NCI-H2171 (cell line): ENCODE results near the gene PLCL2.

Experiments used
- DNase-seq: peaks from one replicate; lab custom pipeline; 2025; lab: John Stamatoyannopoulos, UW

Gene PLCL2

DNA sequence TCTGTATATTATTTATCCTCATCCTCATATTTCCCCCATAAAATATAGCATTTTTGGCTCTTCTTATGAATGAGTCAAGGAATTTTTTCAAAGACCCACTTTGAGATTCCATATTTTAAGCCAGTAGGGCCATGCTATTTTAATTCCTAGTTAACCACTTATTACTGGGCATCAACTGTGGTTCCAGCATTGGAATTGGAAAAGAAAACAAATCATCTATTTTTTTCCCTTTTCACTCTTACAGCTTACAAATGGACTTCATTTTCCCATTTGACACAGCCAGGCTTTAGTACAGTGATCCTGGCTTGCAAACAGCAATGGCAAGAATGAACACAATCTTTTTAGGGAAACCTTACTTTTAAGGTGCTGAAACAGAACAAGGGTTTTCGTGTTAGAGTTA lies 19.4 kb upstream of the PLCL2 start:
- DNase-seq: no peak

DNA sequence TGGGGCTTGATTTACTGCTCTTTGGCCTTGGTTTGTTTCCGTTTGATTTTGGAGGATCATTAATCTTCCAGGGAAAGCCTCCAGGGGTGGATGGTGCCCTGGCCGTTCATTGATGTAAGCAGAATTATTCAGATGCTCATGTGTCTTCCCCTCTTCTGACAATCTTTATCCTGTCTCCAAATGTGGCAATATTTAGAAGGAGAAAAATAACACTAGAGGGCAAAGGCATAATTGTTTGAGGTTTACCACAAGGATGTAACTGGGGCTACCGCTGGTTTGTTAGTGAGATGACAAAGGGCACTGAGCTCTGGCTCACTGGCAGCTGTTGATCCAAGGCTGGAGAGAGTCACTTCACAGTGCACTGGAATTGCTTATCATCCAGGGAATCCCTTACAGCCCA lies 18.2 kb upstream of the PLCL2 start:
- no peak for DNase-seq

DNA sequence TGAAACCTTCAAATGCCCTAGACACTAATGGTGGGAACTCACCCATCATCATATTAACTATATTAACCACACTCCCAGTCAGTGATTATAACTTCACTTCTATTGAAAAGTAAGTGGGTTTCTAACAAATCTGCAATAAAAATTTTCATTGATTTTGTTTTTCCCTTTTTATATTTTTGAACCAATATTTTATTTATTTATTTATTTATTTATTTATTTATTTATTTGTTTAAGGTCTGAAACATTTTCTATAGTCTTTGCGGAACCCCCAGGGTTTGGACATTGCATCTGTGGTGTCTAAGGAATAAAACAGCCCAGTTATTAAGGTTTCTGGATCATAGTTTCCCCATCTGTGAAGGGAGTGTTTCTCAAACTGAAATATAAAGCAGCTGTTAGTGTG lies 16.2 kb upstream of the PLCL2 start:
- DNase-seq: no peak

DNA sequence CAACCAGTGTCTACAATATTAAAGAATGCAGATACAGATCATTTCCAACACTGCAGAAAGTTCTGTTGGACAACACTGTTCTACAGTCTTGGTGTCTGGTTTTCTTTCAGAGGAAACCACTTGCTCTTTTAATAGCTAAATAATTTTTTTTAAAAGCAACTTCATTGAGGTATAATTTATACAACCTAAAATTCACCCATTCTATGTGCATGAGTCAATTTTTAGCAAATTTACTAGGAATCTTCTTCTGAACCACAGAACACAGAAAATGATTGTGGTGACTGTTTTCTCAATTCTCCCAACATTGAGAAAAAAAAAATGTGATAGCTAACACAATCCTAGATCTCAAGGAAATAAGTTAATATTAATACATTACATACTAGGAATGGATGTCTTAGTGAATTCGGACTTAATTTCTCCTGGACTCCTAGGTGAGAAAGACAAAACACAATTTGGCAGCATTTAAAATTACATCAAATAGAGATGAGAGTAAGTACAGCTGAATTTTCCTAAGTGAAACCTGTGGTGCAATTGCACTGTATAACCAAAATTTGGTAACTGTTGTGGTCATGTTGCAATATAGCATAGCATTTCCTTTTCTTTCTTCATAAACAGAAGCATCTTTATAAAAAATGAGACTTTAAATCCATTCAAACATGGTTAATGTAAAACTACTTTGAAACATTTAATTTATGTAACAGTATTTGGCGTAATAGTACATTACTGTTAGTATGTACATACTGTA lies 15.3 kb upstream of the PLCL2 start:
- no peak for DNase-seq

DNA sequence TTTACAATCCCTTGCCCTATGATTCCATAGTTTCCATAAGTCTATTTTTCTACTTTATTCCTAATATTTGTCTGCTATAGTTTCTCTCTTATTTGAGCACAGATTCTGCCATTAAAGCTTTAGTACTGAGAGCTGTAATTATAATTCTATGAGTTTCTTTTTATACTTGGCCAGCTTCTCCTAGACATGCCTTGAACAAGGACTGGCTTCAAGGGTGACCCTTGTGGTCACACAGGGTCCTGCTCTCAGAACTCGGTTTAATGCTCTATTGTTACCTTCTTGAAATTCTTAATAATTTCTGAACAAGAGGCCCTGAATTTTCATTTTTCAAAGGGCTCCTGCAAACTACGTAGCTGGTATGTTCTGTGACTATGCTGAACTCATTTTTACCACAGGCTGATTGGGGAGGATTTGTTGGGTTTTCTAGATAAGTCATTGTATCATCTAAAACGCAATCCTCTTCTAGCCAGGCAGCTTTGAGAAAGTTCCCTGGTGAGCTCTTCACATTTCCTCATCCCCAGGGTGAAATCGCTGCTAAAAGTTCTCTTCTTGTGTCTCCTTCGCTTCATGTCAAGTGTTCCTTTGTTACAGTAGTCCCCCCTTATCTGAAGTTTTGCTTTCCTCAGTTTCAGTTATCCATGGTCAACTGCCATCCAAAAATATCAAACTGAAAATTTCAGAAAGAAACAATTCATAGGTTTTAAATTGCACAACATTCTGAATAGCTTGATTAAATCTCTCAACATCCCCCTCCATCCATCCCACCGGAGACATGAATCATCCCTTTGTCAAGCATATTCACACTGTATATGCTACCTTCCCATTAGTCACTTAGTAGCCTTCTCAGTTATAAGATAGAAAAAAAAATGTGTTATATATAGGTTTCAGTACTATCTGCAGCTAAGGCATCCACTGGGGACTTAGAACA lies 12.6 kb upstream of the PLCL2 start:
- no peak for DNase-seq

DNA sequence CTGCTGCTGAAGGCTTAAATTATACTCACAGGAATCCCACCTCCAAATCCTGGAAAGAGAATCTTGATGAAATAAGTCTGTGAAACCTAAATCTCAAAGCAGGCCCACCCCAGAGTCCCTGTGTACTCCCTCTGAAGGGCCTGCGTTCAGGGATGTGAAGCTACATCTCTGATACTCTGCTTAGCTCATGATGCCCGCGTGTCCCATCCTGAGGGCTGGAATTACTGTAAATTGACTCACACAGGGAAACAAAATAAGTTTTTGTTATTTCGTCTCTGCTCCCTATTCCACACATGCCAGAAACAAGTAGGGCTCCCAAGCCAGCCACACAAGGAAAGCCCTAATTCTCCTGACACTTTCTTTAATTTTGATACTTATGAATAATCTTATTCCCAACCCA lies 10.9 kb upstream of the PLCL2 start:
- no peak for DNase-seq

DNA sequence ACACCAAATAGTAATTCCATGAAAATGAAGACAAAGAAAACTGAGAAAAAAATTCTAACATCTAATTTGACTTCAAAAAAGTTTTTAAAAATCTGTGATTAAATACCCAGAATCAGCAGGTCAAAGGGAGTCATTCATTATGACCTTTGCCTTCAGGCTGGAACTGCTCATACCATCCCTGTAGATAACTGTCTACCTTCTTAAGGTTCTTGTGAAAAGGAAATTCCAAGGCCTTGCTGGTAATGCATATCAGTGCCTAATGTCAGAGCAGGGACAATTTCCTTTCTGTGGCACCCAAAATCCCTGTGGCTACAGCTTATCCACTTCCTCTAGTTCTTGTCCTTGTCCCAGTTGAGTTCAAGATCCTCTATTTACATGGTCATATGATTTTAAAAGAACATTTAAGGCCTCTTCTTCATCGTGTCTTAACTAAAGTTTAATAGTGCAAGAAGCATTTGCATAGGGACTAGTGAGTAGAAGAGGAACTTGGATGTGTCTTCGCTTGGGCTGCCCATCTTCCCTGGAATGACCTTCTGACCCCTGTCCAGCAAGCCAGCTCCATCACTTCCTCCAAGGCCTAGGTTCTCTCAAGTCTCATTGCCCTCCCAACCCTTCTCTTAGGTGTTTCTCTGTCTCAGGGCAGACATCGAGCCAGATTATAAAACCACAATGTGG lies 8.7 kb upstream of the PLCL2 start:
- no peak for DNase-seq

DNA sequence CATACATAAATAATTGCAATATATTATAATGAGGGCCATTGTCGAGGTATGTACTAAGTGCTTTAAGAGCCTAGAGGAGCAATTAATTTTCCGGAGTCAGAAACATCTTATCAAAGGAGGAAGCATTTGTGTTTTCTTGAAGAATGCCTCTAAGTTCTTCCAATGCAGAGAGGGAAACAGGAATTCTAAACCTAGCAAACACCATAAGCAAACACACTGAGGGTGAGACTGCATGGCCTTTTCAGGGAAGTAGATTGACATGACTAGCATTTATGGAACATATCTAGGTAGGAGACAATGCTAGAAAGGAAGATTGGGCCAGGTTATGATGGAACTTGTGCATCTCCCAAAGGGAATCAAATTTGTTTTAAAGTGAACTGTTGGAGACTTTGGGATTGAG lies 7.2 kb upstream of the PLCL2 start:
- no peak for DNase-seq

DNA sequence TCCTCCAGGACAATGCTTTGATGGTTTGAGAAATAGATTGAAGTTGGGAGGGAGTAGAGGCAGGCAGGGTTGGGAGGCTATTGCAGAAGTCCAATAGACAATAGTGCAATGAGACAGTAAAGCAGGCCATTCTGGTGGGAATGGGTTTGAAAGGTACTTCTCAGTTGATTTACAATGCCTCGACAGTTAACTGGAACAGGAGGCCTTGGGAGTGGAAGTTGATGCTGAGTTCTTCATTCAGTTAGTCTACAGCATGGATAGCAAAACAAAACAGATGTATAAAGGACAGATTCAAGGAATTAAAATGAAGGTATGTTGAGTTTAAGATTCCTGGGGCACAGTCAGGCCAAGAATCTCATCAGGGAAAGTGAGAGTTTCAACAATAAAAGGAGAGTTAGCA lies 6.8 kb upstream of the PLCL2 start:
- DNase-seq: no peak

DNA sequence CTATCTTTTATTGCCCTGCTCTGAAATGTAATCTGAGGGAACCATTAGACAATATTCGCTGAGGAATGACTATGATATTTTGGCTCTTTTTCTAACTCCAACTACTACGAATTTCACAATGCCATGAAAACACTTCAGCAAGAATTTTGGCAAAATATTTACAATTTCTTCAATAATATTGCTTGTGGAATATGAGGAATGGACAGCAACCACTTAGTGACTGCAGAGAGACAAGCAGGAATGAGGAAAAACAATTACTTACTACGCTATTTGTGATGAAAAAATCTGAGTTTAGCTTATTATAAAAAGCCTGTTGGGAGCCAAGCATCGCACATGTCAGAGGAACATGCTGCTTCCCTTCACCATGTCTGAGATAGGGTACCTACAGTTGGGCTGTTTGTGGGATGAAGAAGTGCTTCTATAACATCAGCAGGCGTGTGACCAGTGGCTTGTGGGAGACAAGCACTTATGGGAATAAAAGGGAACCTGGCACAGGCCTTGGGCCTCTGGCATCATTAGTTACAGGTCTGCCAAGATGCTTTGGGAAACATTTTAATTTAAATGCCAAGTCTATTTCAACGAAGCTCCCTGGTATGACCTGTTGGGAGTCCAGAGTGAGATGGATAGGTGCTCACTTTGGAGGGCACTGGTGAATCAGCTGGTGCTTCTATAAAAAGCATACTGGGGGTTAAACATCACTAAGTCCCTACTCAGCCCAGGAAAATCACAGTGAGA lies 2.7 kb upstream of the PLCL2 start:
- DNase-seq: no peak

DNA sequence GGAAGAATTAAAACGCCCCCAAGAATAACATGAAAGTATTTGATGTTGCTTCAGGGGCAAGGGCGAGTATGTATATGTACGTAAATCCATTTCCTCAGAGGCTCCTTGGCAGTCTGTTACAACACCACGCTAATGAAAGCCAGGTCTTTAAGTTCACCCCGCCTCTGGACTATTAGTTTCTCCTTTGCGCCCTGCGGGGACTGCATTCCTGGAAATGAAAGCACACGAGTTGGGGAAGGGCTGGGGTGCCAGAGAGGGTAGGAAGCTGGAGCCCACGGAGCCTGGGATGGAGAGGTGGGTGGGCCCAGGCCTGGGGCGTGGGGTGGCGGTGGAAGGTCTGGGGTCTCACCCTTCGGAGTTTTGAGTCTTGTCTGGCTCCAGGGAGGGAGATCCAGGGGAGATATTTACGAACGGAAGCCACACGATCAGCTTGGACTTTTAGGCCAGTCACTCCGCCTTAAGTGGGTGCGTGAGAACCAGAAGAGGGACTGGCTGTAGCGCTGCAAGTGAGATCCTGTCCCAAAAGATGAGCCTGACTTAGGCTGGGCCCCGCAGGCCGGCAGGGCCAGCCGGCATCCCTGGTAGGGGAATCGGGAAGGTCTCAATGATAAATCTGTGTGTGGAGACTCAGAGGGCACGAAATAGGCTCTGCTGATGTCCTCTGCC lies 1.6 kb upstream of the PLCL2 start:
- no peak for DNase-seq

DNA sequence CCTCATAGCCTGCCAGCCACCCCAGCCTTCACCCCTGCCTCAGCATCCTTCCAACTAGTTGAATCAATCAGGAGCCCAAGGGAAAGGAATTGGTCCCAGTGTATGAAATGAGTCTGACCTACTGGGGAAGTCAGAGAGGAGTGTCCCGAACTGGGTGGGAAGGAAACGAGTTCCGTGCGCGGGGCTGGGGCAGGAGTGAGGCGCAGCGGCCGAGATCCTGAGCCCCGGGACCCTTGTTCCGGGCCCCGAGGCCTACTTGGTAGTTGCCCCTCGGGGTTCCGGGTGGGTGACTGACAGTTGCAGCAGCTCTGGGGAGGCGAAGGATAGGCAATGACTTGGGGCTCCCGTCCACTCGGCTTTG lies 1.1 kb upstream of the PLCL2 start:
- DNase-seq: no peak

DNA sequence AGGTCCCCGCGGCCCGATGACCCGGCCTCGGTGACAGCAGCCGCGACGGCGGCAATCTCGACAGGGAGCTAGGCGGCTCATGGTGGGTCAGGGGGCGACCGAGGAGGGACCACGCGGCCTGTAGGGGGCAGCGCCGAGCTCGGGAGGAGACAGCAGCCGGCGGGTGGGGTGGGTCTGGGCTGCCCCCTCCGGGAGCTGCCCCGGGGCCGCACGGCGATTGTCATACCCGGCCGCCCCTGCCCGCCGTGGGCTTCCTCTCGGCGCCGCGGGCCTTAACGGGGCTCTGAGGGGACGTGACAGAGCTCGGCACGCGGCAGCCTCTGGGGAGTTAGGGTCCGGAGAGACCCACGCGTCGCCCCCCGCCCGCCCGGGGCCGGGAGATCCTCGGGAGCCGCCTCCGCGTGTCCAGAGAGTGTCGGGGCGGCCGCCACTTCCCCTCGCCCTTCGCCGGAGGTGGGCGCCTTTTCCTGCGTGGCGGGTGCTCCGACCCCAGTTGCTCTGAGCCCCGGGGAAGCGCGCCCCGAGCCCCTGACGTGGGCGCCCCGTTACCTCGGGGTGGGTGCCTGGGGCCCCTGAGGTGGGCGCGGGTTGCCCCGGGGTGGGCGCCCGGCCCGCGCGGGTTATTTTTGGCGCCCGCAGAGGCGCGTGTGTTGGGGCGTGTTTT lies 539 bp upstream of the PLCL2 start:
- no peak for DNase-seq

DNA sequence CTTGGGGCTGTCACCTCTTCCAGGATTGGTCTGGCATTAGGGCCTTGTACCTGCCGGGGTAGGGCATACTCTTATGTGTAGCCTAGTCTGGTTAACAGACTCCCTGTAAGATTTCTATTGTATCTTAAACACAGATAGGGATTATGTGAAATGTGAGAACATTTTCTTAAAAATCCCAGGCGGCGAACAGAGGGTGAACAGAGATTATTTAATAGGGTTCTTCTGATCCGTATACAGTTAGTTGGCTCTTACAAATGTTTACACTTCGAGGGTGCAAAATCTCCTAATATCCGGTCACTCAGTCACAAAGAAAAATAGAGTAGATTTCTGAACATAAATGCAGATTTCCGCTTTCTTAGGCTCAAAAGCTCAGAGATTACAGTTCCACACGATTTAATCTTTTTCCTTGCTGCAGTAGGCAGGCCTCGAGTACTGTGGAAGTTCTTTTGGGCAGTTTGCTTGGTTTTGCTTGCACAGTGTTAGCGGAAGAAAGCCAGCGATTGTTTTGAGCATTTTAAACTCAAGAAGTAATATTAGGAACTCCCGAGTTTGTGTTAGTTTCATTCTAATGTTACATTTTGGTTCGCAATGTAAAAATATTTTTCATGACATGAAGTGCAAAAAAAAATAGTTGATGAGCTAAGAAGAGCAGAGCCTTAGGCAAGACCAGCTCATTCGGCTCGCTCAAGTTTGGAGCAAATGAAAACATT lies 993 bp downstream of the PLCL2 start:
- no peak for DNase-seq

DNA sequence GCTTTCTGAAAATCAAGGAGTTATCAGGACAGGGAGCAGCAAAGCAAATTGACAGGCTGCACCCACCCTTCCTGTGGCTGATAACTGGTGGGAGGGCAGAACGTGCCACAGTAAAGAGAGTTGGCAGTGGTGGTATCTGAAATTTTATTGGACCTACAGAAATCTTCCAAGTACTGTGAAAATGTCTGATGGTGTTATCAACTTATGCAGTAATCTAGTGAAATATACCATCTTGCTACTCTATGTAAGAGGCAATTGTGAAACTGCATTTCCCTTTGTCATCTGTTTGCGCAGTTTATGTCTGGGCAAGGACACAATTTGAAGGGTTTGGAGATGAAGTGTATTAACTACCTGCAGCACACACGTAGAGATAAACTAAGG lies 1.5 kb downstream of the PLCL2 start:
- no peak for DNase-seq

DNA sequence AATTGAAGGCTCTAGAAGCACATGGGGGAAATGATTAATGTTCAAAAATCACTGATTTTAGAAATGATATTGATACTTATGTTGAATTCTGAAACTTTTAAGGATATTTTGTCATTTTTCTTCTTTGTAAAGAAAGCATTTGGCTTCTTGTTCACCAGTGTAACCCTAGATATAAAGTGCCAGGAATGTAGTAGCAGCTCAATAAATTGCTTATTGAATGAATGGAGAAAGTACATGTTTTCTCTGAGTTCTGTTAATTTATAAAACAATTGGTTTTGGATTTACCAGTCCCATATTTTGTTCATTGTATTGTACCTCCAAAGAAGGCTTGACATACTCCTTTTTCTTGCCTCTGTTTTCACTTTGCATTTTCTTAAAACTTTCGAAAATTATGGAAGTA lies 2.4 kb downstream of the PLCL2 start:
- no peak for DNase-seq

DNA sequence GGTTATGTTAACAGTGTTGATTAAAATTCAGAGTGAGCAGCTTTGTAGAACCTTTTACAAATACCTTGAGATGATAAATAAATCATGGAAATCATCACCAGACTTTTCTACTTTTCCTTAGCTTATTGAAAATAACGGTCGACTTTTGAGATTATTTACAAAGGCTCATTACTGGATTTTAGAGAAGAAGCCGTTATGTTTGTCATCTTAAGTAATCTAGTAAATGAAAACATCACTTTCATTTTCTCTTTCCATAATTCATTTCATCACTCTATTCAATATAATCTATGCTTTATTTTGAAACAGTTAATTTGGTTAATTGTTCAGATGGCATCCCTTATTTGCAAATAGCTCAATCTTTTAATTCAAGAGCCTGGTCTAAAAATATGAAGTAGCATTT lies 3.6 kb downstream of the PLCL2 start:
- no peak for DNase-seq

DNA sequence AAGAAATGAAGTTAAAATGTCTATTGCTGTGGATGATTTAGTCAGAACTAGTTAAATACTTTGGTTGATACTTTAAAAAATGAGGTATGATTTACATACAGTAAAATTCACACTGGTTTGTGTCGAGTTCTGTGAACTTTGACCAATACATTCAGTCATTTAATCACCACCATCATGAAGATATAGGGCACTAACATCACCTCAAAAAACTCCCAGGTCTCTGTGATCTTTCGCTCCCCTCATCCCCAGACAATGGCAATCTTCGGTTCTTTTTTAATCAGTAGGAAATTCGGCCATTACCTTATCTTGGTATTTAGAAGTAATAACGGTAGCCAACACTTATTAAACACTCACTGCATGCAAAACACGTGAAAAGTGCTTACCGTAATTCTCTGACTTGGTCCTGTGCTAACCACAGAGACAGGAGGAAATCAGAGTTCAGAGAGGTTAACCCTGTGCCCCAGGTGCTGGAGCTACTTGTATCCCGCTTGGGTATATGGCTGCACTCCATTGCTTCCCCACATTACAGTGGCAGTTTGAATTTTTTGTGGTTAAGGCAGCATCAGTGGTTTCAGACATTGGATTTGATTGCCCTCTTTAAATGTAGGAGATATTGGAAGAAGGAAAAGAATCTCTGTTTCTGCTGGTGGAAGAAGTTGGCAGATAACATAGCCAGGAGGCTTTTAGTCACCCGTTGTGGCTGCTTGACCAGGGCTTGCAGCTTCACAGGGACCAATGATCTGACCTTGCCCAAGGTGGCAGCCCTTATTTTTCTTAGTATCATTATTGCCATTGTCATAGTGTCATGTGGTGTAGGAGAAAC lies 4.2 kb downstream of the PLCL2 start:
- no peak for DNase-seq

DNA sequence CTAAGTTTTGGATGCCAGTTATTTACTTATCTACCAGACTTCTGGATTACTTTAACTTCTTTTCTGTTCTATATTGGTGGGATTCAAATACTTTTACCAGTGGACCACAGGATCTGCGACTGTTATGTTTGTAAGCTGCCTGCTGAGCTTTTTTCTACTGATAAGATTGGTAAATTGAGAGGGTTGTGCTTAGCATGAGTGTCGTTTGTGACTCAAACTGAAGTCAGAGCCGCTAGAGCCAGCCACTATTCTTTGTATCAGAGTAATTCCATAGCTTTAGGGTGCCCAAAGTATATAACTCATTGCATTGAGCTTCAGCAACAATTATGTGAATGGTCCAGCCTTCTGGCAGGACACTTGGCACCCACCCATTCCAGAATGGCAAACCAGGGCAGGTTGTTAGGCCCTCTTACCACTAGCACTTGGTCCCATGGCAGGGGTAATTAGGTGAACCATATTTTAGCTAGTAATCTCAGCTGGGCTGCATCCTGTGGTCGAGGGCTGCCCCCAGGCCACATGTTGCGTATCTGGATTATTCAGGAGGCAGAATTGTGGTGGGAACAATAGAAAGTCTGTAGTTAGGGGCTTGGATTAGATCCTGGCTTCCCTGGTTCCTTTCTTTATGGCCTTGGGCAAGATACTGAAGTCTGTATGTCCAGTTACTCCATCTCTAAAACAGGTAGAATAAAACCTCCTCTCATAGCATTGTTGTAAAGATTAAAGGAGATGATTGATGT lies 6.0 kb downstream of the PLCL2 start:
- no peak for DNase-seq
